IMR-90 (cell line): ENCODE results near the gene TSPAN4. TPM values are rescaled to one million over a fixed set of nuclear protein-coding genes. Genes with fewer than 3 reads are reported as not detected.

Experiments
- ATAC-seq: fragments of 200-7000 bp; cut with Tn5 transposase; 2 replicates; pipeline ENCODE4 v1.9.1; 2020; ENCODE audit warnings: low read depth, mild to moderate bottlenecking, moderate library complexity
- BruUV-seq: library from RNA; stranded (reverse); fragments of 400-500 nt; replicated peaks from 2 replicates; lab custom pipeline; 2021; lab: Mats Ljungman, UMichigan
- CTCF ChIA-PET: fragments of 300-600 bp; formaldehyde crosslinking; extraction: SDS; loops from one replicate; lab custom pipeline; 2021; ENCODE audit warnings: antibody characterized with exemption; lab: Yijun Ruan, JAX
- POLR2A ChIA-PET: fragments of 300-600 bp; sonication (Branson Sonifier 250); formaldehyde crosslinking; loops from one replicate; lab custom pipeline; 2022; ENCODE audit warnings: antibody characterized with exemption; ENCODE audit not compliant: unreplicated experiment; lab: Charles Lee
- DNase-seq: peaks from one replicate; pipeline ENCODE4 v3.0.0; 2013
- H2AFZ ChIP-seq: replicated peaks from 2 replicates; pipeline ENCODE3; 2013; ENCODE audit warnings: low read length, mild to moderate bottlenecking; ENCODE audit not compliant: poor library complexity
- H2AK5ac ChIP-seq: 2 replicates; pipeline ENCODE4 v1.6.1; 2013; ENCODE audit warnings: low read depth, low read length, inconsistent platforms
- H2AK9ac ChIP-seq: replicated peaks from 2 replicates; pipeline ENCODE3; 2013; ENCODE audit warnings: mild to moderate bottlenecking, low read depth, low read length, moderate library complexity; ENCODE audit not compliant: poor library complexity
- H2BK120ac ChIP-seq: 2 replicates; pipeline ENCODE4 v1.6.1; 2013; ENCODE audit warnings: low read depth, low read length, inconsistent platforms
- H2BK15ac ChIP-seq: 3 replicates; pipeline ENCODE4 v1.6.1; 2013; ENCODE audit warnings: low read depth, low read length, inconsistent platforms
- H2BK20ac ChIP-seq: 2 replicates; pipeline ENCODE4 v1.6.1; 2013; ENCODE audit warnings: low read depth, mild to moderate bottlenecking, inconsistent platforms, low read length, moderate library complexity
- H2BK5ac ChIP-seq: 2 replicates; pipeline ENCODE4 v1.6.1; 2013; ENCODE audit warnings: mild to moderate bottlenecking, low read depth, low read length, inconsistent platforms; ENCODE audit not compliant: poor library complexity, severe bottlenecking
- H3K14ac ChIP-seq: replicated peaks from 2 replicates; pipeline ENCODE4 v1.6.1; 2013; ENCODE audit warnings: low read depth, low read length, inconsistent platforms
- H3K18ac ChIP-seq: 2 replicates; pipeline ENCODE4 v1.6.1; 2013; ENCODE audit warnings: low read depth, low read length, control low read depth
- H3K23ac ChIP-seq: 2 replicates; pipeline ENCODE4 v1.6.1; 2013; ENCODE audit warnings: low read depth, low read length, inconsistent platforms
- H3K27ac ChIP-seq: 2 replicates; pipeline ENCODE4 v1.5.1; 2013; ENCODE audit warnings: mild to moderate bottlenecking, control low read depth, low read length; ENCODE audit not compliant: insufficient read depth
- H3K27me3 ChIP-seq: 2 replicates; pipeline ENCODE4 v1.6.1; 2013; ENCODE audit warnings: low read length; ENCODE audit not compliant: control insufficient read depth, insufficient read depth
- H3K36me3 ChIP-seq: 2 replicates; pipeline ENCODE4 v1.6.1; 2013; ENCODE audit warnings: low read length, mixed read lengths; ENCODE audit not compliant: control insufficient read depth, insufficient read depth
- H3K4ac ChIP-seq: 2 replicates; pipeline ENCODE4 v1.6.1; 2013; ENCODE audit warnings: low read depth, low read length, inconsistent platforms
- H3K4me1 ChIP-seq: 2 replicates; pipeline ENCODE4 v1.6.1; 2013; ENCODE audit warnings: low read length, mixed read lengths; ENCODE audit not compliant: control insufficient read depth, insufficient read depth
- H3K4me2 ChIP-seq: 2 replicates; pipeline ENCODE4 v1.6.1; 2013; ENCODE audit warnings: low read depth, mild to moderate bottlenecking, control low read depth, low read length, moderate library complexity
- H3K4me3 ChIP-seq: 2 replicates; pipeline ENCODE4 v1.5.1; 2013; ENCODE audit warnings: low read depth, mild to moderate bottlenecking, control low read depth, low read length, moderate library complexity; ENCODE audit not compliant: insufficient read depth
- H3K56ac ChIP-seq: 2 replicates; pipeline ENCODE4 v1.6.1; 2013; ENCODE audit warnings: low read length, inconsistent platforms; ENCODE audit not compliant: insufficient read depth; ENCODE audit errors: extremely low read depth
- H3K79me1 ChIP-seq, 2 experiments: 2 replicates each; pipeline ENCODE4 v1.6.1; 2013; ENCODE audit warnings: low read length in 2 of 2, inconsistent platforms in 1 of 2, low read depth in 1 of 2
- H3K9ac ChIP-seq: 2 replicates; pipeline ENCODE4 v1.6.1; 2013; ENCODE audit warnings: low read depth, low read length, control low read depth
- H3K9me1 ChIP-seq: 2 replicates; pipeline ENCODE4 v1.6.1; 2013; ENCODE audit warnings: low read length, inconsistent platforms; ENCODE audit not compliant: insufficient read depth
- H3K9me3 ChIP-seq: 2 replicates; pipeline ENCODE4 v1.6.1; 2013; ENCODE audit warnings: low read length; ENCODE audit not compliant: control insufficient read depth, insufficient read depth
- H4K20me1 ChIP-seq: 2 replicates; pipeline ENCODE4 v1.6.1; 2013; ENCODE audit warnings: low read length, inconsistent platforms; ENCODE audit not compliant: insufficient read depth
- H4K5ac ChIP-seq: 2 replicates; pipeline ENCODE4 v1.6.1; 2013; ENCODE audit warnings: mild to moderate bottlenecking, low read depth, low read length, control low read depth
- H4K8ac ChIP-seq, 2 experiments: 2 replicates each; pipeline ENCODE4 v1.6.1; 2013; ENCODE audit warnings: low read depth in 2 of 2, low read length in 2 of 2, control low read depth in 1 of 2, inconsistent platforms in 1 of 2
- H4K91ac ChIP-seq: 2 replicates; pipeline ENCODE4 v1.6.1; 2013; ENCODE audit warnings: low read depth, low read length, inconsistent platforms; ENCODE audit not compliant: insufficient read depth
- CEBPB ChIP-seq: IDR thresholded peaks from 2 replicates; pipeline ENCODE4 v1.6.1; 2012; ENCODE audit warnings: low read depth, low read length, improper control_type of control experiment
- CHD1 ChIP-seq: IDR thresholded peaks from 2 replicates; pipeline ENCODE4 v1.6.1; 2012; ENCODE audit warnings: low read depth, low read length, improper control_type of control experiment
- CTCF ChIP-seq: conservative IDR thresholded peaks from 2 replicates; pipeline ENCODE4 v1.5.1; 2012; ENCODE audit warnings: mild to moderate bottlenecking, low read depth, low read length, improper control_type of control experiment
- ELK1 ChIP-seq: fragments of 150-350 bp; IDR thresholded peaks from 2 replicates; pipeline ENCODE4 v1.6.1; 2016; ENCODE audit warnings: low read depth, mild to moderate bottlenecking, low read length, moderate library complexity, borderline replicate concordance
- RCOR1 ChIP-seq: IDR thresholded peaks from 2 replicates; pipeline ENCODE4 v1.6.1; 2012; ENCODE audit warnings: mild to moderate bottlenecking, low read length, improper control_type of control experiment; ENCODE audit not compliant: insufficient replicate concordance
- SMC3 ChIP-seq: fragments of 150-350 bp; IDR thresholded peaks from 2 replicates; pipeline ENCODE4 v1.6.1; 2016; ENCODE audit warnings: low read depth, mild to moderate bottlenecking, antibody characterized with exemption, low read length, moderate library complexity
- WGBS, 2 experiments: methylation state at CpG; one replicate each; pipeline versions ENCODE4 v1.1.5 to v1.1.7; 2013; ENCODE audit warnings: missing lambda C conversion rate in 2 of 2; ENCODE audit not compliant: insufficient read length in 1 of 2; ENCODE audit errors: extremely low coverage in 2 of 2; 5-methylcytosine and 5-hydroxymethylcytosine counted together
- dilution Hi-C: fragments of 300-500 bp; cut with HindIII; formaldehyde crosslinking; loops from one replicate; pipeline ENCODE4 v1.14.3; 2018; ENCODE audit warnings: low sequenced_read_pairs; ENCODE audit not compliant: unreplicated experiment
- in situ Hi-C: fragments of 300-500 bp; cut with MboI; formaldehyde crosslinking; loops from 3 replicates; pipeline ENCODE4 v1.14.3; 2019; ENCODE audit warnings: low sequenced_read_pairs, inconsistent platforms, mixed read lengths
- intact Hi-C: fragments of 100-400 bp; cut with micrococcal nuclease; formaldehyde crosslinking; loops from 2 replicates; pipeline ENCODE4 v1.10.0; 2022
- polyA plus RNA-seq, 3 experiments: library from polyadenylated mRNA; depleted of rRNA; stranded (reverse); fragments of >200 nt; gene quantifications; 2 replicates each; pipeline ENCODE4 v1.2.3, GENCODE V29; 2012; ENCODE audit warnings: low replicate concordance in 1 of 3
- total RNA-seq: library from RNA; depleted of rRNA; stranded (reverse); fragments of >200 nt; gene quantifications from 2 replicates; pipeline ENCODE4 v1.2.3, GENCODE V29; 2012

The TSPAN4 gene
- total and polyA plus RNA-seq, 2 of the 4 experiments (the other 2 are of a cell fraction), result 161 to 293 TPM

- Histone ChIP-seq H3K23ac (no peak overlapping the region), H3K27me3 (no peaks in the 10 kb centered on the region), H3K27ac (no peak overlapping the region), H2BK5ac (no peak overlapping the region), H3K18ac (no peak overlapping the region), H2BK20ac (no peak overlapping the region), H3K9me1 (no peaks in the 10 kb centered on the region; the same call in 1 of the 2 replicates), H3K4me3 (no peak overlapping the region), H4K8ac (no peak overlapping the region), H2BK15ac (no peak overlapping the region), H3K79me1 (no peaks in the 10 kb centered on the region), H2AFZ (no peak overlapping the region), H3K4ac (no peak overlapping the region), H2BK120ac (no peak overlapping the region), H2AK5ac (no peak overlapping the region), H3K56ac (no peak overlapping the region), H4K5ac (no peak overlapping the region), H4K20me1 (peaks cover under 1% of the 10 kb centered on the region; the same call in 1 of the 2 replicates), H3K9ac (no peak overlapping the region), H3K4me1 (no peaks in the 10 kb centered on the region; the same call in 1 of the 2 replicates), H3K36me3 (peaks cover 7% of the 10 kb centered on the region), H3K4me2 (no peak overlapping the region), H3K14ac (no peak overlapping the region), H3K9me3 (no peaks in the 10 kb centered on the region), H2AK9ac (no peak overlapping the region), H4K91ac (no peak overlapping the region)
- ChIA-PET CTCF (no interaction called here), POLR2A (no interaction called here)
- 97% methylated on average over 10 of the region's 16 CpGs; no CpG with 5 or more reads in 1 of the 2 experiments for WGBS, 2 experiments
- no peak for ATAC-seq
- no TSS peak for BruUV-seq
- TF ChIP-seq RCOR1, result no peak
- TF ChIP-seq SMC3, result no peak
- no peak for TF ChIP-seq CTCF
- TF ChIP-seq CEBPB, result no peak
- TF ChIP-seq ELK1, result no peak
- TF ChIP-seq CHD1, result no peak
- intact Hi-C loops, result no loop called here
- no peak for DNase-seq
- dilution Hi-C loops, result no loop called here
- in situ Hi-C loops, result no loop called here
These were observed 32.6 kb downstream of the TSPAN4 start for GRCh38 chr11:875203-875602.
